Esophagus muscularis mucosa (tissue), 4 donors: Measurements from ENCODE around the gene TRAP1.

ENCODE experiments used
- CTCF ChIP-seq, 3 experiments: fragments of 200-600 bp in 2 of 3; fragments of 450-650 bp in 1 of 3; sonication (generic) in 2 of 3; IDR thresholded peaks; one replicate each; pipeline ENCODE4 v1.5.1; 2017 to 2019; ENCODE audit warnings: antibody characterized with exemption in 3 of 3, mild to moderate bottlenecking in 2 of 3, moderate library complexity in 1 of 3
- EP300 ChIP-seq: sonication (generic); formaldehyde crosslinking; IDR thresholded peaks from one replicate; pipeline ENCODE4 v1.6.1; 2017; ENCODE audit warnings: antibody characterized with exemption
- POLR2AphosphoS5 ChIP-seq, 2 donors: sonication (generic); formaldehyde crosslinking; IDR thresholded peaks; one replicate each; pipeline ENCODE4 v1.6.1; 2017; ENCODE audit warnings: antibody characterized with exemption in 2 of 2

GRCh38 chr16:3713587-3714242 is 3.6 kb downstream of the TRAP1 start:
- TF ChIP-seq CTCF (IDR thresholded peaks at IDR 0.05) (no peak), EP300 (no peak), POLR2AphosphoS5 (IDR thresholded peaks at IDR 0.05) (no peak)
